ENCODE data around the gene FES.
"Not testable (repeated sequence)": the region's sequence is repeated elsewhere in the genome, so short reads cannot be mapped to it uniquely, and the experiment has no call there.

Gene FES

DNA sequence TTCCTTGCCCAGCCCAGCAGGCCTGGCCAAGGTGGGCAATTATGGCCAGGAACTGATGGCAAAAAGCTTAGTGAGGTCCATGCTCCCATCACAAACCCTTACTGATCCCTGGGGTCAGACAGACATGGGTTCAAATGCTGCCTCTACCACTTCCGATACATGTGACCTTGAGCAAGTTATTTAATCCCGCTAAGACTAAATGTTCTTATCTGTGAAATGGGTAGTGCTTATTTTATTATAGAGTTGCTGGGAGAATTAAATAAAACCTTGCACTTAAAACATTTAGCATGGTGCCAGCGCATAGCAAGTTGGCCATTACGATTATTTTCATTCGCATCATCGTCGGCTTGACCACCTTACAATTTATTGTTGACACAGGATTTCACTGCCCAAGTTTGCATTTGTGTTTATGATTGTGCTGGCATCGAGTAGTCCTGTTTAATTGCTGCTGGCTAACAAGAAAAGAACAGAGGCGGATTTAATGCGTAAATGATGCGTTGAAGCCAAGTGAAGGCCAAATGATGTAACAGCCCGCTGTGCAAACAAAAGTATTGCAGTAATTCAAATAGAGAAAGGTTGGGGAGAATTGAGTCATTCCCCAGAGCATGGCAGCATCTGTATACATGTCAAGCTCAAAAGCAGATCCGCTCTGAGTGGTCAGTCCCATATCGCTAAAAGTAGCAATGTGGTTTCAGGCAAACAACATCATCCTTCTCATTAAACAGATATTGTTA lies 23.2 kb upstream of the FES start:
- no peak for DNase-seq (ENCODE audit: low spot score)

DNA sequence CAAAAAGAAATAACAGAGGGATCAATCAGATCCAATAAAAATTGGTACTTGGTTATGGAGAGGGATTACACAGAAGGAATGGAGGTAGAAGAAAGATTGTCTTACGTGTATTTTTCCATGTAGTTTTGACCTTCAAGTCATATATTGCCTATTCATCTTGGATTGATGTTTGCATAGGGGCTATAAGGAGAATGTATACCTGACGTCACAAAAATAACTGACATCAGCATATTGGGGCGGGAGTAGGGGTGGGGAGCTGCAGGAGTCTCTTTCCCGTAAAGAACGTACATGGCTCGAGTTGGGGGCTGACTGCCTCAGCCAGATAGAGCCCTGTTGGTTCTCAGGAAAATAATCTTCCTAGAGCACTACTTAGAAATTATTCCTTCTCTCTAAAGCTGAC lies 21.8 kb upstream of the FES start:
- no peak for DNase-seq (ENCODE audit: low spot score)

DNA sequence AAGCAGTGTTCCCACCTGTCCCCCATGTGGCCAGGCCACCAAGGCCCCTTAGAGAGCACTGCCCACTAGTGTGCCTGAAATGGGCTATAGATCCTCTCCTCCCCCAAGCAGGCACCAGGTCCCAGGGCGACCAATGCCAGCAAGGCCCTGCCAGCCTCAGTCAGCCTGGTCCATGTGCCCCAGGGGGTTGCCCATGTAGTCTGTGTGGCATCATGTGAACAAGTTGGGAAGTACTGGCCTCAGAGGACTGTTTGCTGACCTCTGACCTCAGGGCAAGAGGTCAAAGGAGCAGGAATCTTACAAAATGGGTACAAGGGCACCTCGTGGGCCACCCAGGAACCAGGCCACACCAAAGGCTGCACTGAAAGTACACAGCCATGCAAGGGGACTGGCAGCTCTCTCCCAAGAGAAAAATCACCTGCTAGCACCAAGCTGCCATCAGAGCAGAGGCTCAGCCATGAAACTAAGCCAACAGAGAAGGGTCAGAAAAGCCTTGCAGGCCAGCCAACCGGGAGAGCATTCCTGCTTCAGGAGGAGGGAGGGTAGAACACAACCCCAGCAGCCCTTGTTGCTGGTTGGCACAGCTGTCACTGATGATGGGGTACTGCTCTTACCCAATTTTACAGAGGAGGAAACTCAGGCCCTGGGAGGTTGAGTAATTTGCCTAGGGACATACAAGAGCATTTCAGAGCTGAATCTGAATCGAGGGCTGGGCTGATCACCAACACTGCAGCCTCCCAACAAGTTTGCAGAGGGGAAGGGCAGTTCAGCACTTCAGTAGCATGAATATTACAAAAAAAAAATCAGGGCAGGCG lies 21.1 kb upstream of the FES start:
- DNase-seq (ENCODE audit: low spot score): no peak

DNA sequence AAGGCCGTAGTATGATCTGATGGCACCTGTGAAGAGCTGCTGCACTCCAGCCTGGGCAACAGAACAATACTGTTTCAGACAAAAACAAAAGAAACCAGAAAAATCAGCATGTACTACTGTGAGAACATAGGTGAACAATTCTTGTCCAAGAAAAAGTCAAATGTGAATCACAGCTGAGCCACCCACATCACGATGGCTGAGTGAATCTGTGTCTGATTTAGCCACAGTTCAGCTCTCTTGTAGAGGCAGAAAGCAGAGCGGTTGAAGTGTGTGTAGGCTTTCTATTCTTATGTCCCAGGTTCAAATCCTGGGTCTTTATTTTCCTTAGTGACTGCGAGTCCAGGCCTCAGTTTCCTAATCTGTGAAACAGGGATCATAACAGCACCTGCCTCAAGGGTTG lies 20.3 kb upstream of the FES start:
- DNase-seq (ENCODE audit: low spot score): no peak

DNA sequence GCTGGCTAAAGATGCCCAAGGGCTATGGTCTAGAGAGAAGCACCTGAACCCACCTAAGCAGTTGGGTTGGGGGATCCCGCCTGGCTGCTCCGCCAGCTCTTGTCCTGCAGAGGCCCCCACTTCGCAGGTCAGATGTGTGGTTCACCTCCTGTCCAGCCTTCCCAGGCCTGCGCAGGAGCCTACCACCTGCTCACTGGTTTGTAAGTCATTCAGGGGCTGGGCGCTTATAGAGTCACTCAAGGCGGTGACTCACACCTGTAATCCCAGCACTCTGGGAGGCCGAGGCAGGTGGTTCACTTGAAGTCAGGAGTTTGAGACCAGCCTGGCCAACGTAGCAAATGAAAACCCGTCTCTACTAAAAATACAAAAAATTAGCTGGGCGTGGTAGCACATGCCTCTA lies 19.8 kb upstream of the FES start:
- DNase-seq (ENCODE audit: low spot score): no peak

DNA sequence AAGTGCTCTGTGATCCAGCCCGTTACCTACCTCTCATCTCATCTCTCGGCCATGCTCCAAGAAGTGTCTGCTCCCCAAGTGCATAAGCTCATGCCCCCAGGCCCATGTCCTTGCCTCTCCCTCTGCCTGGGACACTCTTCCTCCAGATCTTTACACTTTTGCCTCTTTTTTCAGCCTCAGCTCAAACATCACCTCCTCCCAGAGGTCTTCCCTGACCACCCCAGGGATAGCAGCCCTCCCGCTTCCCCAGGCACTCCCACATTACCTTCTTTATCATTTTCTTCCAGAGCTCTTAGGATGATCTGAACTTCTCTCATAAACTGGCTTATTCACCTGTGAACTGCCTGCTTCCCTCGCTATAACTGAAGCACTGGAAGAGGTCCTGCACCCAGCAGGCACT lies 18.6 kb upstream of the FES start:
- DNase-seq (ENCODE audit: low spot score): no peak

DNA sequence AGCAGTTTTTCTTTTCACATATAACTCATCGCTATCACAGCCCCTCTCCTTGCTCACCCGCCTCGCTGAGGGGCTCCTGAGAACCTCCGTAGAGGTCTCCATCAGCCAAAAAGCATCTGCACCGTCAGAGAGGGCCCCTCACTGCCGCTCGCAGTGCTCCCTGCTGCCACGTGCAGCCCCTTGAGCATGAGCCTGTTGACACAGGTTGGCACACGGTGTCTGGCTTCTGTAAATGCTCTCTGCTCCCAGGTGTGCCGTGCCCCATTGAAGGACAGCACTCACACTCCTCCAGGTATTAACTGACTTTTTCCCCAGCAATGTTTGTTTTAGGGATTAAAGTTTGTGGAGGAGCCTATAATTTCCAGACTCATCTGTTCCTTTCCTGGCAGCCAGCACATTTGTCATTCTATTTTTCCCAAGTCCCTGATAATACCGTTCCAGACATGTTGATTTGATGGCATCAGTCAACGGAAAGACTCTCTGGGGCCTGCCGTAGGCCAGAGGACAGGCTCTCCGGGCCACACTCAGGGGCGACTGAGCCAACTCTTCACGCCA lies 18.1 kb upstream of the FES start:
- no peak for DNase-seq (ENCODE audit: low spot score)

DNA sequence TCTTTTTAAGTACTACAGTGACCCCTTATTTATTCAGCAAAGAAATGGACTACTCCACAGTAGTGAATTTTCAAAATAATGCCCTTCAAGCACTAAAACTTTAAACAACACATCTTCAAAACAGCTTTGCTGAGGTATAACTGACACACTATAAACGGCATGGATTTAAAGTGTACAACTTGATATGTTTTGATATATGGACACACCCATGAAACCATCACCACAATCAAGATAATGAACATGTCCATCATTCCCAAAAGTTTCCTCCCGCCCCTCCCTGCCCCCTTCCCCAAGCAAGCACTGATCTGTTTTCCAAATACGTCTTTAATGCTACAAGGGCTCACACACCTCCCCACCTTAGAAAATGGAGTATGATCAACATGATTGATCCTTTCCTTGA lies 17.5 kb upstream of the FES start:
- DNase-seq (ENCODE audit: low spot score): no peak

DNA sequence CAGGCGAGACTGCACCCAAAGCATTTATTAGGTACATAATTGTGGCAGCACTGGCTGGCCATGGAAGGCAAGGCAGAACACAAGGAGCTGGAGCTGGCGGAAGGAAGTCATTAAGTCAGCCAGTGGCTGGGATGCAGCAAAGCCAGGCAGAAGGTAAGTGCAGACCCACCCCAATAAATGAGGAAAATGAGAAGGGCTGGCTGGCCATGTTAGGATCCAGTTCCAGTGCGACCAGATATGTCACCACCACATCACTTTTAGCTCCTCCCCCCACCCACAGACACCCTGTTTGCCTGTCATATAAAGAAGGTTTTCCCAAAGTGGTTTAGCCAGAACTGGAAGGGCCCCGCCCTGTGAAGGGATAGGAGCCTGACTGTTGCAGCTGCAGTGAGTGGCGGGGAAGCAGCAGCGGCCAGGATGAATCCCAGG lies 16.0 kb upstream of the FES start, which contains the start of gene FURIN:
TSS of gene FURIN (plus strand) at position 328 of the 429 bp plus-strand sequence. CDS start 7,153 bp downstream, outside the sequence.
- no peak for DNase-seq (ENCODE audit: low spot score)

DNA sequence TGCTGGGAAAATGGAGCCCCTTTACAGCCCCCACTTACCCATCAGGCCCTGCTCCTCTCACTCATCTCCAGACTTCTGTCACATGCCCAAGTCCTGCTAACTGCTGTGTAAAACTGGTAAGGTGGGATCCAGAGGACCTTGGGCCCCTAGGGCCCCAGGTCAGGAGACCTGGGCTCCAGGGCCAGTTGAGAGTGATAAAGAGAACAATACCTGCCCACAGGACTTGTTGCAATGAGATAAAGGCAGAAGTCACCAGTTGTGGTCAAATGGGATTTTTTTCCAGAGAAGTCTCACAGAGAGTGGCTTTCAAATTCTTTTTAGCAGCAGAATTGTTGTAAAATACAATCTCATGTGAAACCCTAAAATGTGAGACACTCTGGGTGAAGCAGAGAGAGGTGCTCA lies 15.2 kb upstream of the FES start:
- no peak for DNase-seq (ENCODE audit: low spot score)

DNA sequence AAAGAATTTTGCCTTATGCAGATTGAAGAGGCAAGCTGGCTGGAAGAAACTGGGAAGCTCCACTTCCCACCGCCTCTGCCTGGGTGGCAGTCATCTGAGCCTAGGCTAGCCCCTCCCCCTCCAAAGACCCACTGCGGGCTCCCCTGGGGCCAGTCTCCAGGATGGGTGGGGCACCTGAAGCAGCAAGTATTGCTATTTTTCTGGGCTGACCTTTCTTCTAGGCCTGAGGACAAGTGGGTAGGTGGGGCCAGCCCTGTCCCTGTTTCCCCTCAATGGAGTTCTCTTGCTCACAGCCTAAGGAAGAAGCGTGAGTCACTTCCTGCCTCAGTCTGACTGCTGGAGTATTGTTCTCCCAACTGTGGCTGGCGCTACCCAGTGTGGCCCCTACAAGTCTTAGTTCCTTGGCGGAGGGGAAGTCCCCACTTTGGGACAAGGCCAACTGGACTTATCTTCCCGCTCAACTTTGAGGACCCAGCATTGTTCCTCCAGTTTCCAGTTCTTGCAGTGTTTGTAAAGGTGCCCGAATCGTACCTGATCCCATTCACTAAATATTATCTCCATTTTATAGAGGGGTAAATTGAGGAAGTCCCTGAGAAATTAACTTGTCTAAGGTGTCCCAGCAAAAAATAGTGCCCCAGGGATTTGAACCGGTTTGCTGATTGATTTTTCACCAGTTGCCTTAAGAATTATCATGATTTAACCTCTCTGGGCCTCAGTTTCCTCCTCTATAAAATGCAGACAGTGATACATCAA lies 14.5 kb upstream of the FES start:
- peak; percentile 99 for DNase-seq (ENCODE audit: low spot score)

DNA sequence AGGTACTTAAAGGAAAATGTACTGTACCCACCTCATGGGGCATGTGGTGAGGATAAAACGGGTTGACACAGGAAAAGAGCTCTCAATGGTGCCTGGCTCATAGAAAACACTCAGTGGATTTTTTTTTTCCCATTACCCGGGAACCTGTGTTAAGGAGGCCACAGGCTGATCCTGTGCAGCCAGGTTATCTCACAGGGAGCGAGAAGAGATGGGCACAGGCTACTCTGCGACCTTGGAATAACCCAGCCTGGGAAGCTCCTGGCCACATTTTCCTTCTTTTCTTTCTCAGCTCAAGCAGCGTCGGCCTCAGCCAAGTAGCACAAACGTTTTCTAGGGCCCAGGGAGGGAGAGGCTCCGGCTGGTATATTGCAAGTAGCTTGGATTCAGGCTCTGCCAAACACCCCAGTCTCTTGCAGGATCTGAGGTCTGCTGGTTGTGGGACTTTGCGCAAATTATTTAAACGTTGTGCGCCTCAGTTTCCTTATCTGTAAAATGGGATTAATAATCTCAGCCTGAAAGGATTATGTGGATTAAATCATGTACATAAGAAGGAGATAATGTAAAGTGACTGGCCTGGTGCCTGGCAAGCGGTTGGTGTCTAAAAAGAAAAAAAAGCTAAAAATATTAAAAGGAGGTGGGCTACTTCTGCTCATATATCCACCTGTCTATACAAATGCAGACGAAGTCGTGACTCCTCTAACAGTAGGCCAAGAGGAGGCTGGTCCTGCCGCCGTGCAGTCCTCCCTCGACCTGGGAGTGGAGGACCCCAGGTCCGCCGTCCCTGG lies 13.8 kb upstream of the FES start:
- peak; percentile 40 for DNase-seq (ENCODE audit: low spot score)

DNA sequence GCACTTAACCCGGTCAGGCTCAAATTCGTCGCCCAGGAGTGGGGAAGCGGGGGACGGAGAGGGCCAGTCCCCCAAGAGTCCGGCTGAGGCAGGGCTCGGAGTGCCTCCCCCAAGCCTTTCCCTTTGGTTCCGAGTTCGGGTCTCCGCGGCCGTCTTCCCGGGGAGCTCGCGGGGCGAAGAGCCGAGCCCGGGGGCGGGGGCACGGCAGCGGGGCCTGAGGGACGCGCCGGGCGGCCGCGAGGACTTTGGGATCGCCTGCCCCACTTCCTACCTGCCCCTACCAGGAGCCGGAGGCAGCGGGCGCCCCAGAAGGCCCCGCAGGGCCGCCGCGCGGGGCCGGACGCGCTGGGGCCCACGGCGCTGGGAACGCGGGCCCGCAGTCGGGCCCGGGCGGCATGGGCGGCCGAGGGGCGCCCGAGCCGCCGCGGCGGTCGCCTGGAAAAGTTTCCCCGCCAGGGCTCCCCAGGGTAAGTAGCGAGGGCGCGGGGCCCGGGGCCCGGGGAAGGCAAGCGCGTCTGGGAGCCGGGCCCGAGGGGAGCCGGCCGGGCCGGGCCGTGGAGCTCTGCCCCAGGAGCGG lies 13.1 kb upstream of the FES start:
- DNase-seq (ENCODE audit: low spot score): peak; percentile 26

DNA sequence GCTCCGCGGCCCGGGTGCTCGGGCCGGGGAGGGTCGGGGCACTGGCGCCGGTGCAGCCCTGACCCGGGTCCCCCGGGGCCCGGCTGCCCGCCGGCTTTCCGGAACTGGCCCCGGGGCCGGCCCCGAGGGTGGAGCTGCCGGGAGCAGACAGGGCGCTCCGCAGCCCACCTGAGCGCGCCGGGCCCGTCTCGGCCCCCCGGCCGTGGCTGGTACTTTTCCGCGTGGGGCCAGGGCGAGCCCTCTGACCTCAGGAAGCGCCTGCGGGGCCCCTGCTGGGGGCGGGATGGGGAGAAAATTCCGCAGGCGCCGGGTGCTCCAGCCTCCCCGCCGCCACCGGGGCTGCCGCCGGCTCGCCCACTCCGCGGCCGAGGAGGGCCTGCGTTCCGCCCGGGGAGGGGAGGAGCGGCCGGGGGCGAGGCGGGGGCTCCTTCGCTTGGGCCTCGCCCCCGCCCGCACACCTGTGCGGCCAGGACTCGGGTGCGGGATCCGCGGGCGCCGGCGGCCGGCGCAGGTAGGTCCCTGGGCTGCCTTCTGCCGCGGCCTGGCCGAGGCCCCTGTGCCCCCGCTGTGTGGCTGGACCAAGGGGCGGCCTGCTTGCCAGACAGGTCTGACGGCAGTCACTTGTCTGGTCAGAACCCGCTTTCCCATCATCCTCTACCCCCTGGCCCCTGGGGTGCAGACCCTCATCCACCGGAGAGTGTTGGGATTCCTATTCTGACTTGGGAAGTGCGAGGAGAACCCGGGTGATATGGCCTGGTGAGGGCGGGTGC lies 12.4 kb upstream of the FES start:
- DNase-seq (ENCODE audit: low spot score): no peak

DNA sequence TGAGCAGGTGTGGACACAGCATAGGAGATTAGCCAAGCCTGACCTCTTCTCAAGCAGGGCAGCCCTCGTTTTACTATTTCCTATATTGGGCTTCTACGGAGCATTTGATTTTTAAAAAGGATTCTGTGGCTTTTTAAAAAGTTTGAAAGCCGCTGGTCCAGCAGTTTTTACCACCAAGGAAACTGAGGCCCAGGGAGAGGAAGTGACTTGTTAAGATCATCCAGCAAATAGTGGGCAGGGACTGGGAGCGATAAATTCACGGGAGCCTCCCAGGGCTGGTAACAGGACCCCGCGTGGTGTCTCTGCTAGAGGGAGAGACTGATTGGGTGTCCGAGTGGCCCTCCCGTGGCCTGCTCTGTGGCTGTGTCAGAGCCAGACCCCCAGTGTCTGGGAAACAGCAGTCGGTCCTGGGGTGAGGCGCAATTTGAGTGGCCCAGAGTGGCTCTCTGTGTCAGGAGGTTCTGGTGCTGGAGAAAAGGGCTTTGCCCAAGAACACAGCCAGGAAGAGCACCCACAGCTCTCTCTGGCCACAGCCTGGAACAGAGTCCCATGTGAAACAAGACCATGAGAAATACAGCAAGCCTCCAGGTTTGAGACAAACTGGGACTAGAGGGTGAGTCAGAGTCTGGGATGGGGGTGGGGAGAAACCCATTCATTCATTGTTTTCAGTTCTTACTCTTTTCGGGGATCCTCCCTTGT lies 11.7 kb upstream of the FES start:
- DNase-seq (ENCODE audit: low spot score): peak; percentile 81

DNA sequence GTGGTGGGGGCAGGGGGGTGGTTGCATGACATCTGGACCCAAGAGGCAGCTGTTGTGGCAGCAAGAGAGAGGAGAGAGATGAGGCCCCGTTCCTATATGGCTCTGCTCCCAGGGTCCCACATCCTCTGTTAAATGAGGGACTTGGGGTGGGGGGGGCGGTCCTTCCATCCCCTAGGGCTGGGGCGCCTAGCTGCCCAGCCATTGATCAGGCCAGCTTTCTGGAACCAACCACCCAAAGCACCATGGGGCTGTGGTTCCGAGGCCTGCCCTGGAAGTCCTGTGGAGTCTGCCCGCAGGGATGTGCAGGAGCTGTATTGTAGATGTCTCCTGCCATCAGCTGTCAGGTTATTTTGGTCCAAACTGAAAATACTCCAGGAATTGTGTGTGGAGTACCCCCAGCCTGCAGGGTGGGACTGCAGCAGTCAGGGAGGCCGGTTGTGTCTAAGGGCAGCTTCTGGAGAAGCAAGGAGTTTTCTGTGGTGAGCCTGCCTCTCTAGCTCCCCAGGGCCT lies 10.8 kb upstream of the FES start:
- no peak for DNase-seq (ENCODE audit: low spot score)

DNA sequence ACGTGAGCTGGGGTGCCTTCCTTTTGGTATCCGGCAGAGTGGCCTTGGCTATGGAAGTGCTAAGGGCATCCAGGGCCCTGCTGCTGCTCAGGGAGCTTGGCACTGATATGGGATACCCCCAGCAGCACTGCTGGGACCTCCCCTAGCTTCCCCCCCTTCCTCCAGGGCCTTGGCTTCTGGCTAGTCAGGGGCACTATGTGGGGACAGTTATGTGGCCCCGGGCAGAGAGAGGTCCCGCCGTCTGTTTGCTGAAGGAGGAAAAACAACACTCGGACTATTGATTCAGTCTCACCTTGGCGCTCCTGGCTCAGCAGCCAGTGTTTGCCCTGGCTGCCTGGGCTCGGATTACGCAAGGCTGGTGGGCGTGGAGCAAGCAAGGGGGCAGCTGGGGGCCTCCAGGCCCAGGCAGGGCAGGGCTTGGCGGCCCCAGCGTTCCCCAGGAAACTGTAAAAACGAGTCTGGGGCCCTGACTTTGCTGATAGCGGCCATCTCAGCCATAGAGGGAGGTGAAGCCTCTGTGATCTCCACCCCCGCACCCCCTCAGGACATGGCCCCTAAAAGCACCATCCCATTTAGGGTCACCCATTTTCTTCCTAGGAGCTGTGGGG lies 10.2 kb upstream of the FES start:
- DNase-seq (ENCODE audit: low spot score): no peak

DNA sequence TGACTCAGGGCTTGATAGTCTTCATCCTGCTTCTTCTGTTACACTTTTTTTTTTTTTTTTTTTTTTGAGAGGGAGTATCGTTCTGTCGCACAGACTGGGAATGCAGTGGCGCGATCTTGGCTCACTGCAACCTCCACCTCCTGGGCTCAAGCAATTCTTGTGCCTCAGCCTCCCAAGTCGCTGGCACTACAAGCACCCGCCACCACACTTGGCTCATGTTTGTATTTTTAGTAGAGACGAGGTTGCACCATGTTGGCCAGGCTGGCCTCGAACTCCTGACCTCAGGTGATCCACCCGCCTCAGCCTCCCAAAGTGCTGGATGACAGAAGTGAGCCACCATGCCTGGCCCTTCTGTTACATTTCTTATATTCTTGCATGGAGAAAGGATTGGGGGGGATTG lies 9.3 kb upstream of the FES start:
- not testable (repeated sequence) for DNase-seq (ENCODE audit: low spot score)

DNA sequence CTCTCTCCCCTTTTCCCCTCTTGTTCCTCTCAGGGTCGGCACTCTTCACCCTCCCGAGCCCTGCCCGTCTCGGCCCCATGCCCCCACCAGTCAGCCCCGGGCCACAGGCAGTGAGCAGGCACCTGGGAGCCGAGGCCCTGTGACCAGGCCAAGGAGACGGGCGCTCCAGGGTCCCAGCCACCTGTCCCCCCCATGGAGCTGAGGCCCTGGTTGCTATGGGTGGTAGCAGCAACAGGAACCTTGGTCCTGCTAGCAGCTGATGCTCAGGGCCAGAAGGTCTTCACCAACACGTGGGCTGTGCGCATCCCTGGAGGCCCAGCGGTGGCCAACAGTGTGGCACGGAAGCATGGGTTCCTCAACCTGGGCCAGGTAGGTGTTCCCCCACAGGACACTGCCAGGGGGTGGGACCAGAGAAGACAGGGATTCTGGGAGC lies 8.7 kb upstream of the FES start:
- no peak for DNase-seq (ENCODE audit: low spot score)
